H7 (cell line): ENCODE results near the gene G6PC1. TPM values are rescaled to one million over a fixed set of nuclear protein-coding genes. Genes with fewer than 3 reads are reported as not detected.
"Not testable (repeated sequence)": the region's sequence is repeated elsewhere in the genome, so short reads cannot be mapped to it uniquely, and the experiment has no call there.

Source experiments
- DNase-seq: peaks from one replicate; pipeline ENCODE4 v3.0.0; 2012
- H3K27me3 ChIP-seq: 2 replicates; pipeline ENCODE4 v1.6.0; 2011; ENCODE audit warnings: mild to moderate bottlenecking, low read length; ENCODE audit not compliant: control insufficient read depth, insufficient read depth
- H3K36me3 ChIP-seq: replicated peaks from 2 replicates; pipeline ENCODE4 v1.5.1; 2011; ENCODE audit warnings: low read length; ENCODE audit not compliant: control insufficient read depth, insufficient read depth
- H3K4me3 ChIP-seq: 2 replicates; pipeline ENCODE4 v1.5.1; 2011; ENCODE audit warnings: low read depth, mild to moderate bottlenecking, control low read depth, low read length, moderate library complexity; ENCODE audit not compliant: insufficient read depth
- total RNA-seq: library from RNA; depleted of rRNA; stranded (reverse); fragments of >200 nt; shearing (Covaris generic); gene quantifications from 2 replicates; pipeline ENCODE4 v1.2.3, GENCODE V29; 2014

The G6PC1 gene
- total RNA-seq, 1 experiment from 2014 or later = not detected

DNA sequence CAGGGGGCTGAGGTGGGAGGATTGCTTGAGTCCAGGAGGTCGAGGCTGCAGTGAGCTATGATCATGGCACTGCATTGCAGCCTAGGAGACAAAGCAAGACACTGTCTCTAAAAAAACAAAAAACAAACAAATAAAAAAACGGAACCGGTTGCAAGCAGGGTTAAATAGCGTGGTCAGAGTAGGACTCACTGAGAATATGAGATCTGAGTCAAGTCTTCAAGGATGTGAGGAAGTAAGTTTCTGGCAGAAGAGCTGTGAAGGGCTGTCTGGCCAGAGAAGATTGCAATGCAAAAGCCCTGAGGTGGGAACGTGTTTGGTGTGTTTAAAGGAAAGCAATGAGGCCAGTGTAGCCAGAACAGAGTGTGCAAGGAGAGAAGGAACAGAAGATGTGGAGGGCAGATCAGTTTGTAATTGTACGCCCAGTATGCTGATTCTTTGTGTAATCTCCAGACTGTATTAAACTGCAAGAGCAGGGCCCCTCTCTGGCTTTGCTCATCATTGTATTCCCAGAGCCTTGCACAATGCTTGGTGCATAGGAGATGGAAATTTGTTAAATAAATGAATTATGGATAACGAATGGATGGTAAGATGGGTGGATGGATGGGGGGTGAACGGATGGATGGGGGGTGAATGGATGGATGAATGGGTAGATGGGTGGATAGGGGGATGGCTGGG is 6.3 kb downstream of the G6PC1 start:
- H3K27me3 ChIP-seq = no peaks in the 10 kb centered on the region
- no peak for DNase-seq

DNA sequence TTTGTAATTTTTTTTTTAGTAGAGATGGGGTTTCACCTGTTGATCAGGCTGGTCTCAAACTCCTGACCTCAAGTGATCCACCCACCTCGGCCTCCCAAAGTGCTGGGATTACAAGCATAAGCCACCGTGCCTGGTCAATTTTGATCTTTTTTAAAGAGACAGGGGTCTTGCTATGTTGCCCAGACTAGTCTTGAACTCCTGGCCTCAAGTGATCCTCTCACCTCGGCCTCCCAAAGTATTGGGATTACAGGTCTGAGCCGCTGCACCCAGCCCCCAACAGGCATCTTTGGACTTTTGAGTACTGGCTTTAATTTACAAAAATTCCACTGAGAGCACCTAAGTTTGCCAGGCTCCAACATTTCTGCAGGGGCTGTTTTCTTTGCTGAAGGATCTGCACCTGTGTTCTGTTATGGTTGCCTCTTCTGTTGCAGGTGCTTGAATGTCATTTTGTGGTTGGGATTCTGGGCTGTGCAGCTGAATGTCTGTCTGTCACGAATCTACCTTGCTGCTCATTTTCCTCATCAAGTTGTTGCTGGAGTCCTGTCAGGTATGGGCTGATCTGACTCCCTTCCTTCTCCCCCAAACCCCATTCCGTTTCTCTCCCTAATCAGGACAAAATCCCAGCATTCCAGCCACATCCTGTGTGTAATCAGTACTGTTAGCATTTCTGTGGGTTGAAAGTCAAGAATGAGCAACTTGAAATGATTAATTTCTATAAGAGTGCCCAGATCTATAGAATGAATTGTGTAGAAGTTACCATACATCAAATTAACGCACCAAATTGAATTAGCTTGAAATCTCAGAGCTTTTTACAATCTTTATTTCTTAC is 8.5 kb downstream of the G6PC1 start:
- H3K4me3 ChIP-seq = no peak overlapping the region
- no peaks in the 10 kb centered on the region for H3K27me3 ChIP-seq
- DNase-seq = no peak
- H3K36me3 ChIP-seq = no peaks in the 10 kb centered on the region

More for the DNA sequence above, 6.3 kb downstream of the G6PC1 start:
- no peaks in the 10 kb centered on the region for H3K36me3 ChIP-seq
- H3K4me3 ChIP-seq = no peak overlapping the region

DNA sequence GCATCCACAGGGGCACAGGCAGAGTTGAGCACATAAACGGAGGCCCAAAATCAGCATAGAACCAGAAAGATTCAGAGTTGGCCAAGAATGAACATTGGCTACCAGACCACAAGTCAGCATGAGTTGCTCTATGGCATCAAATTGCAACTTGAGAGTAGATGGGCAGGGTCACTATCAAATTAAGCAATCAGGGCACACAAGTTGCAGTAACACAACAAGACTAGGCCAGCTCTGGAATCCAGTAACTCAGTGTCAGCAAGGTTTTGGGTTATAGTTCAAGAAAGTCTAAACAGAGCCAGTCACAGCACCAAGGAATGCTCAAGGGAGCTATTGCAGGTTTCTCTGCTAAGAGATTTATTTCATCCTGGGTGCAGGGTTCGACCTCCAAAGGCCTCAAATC is 12.9 kb downstream of the G6PC1 start:
- H3K4me3 ChIP-seq = no peak overlapping the region
- no peak for DNase-seq
- no peaks in the 10 kb centered on the region for H3K27me3 ChIP-seq
- H3K36me3 ChIP-seq = no peaks in the 10 kb centered on the region

DNA sequence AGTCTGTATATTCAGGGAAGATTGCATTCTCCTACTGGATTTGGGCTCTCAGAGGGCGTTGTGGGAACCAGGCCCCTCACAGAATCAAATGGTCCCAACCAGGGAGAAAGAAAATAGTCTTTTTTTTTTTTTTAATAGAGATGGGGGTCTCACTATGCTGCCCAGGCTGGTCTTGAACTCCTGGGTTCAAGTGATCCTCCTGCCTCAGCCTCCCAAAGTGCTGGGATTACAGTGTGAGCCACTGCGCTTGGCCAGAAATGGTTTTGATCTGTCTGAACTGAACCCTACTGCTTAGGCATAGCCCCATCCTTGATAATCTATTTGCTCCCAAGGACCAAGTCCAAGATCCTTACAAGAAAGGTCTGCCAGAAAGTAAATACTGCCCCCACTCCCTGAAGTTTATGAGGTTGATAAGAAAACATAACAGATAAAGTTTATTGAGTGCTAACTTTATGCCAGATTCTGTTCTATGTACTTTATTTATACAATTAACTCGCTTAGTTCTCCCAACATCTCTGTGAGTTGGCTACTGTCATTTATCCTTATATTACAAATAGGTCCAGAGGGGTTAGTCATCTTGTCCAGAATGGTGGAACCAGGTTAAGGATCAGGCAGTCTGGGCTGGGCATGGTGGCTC is 13.5 kb downstream of the G6PC1 start:
- no peak for DNase-seq
- Histone ChIP-seq H3K27me3 (no peaks in the 10 kb centered on the region), H3K4me3 (no peak overlapping the region), H3K36me3 (no peaks in the 10 kb centered on the region)

DNA sequence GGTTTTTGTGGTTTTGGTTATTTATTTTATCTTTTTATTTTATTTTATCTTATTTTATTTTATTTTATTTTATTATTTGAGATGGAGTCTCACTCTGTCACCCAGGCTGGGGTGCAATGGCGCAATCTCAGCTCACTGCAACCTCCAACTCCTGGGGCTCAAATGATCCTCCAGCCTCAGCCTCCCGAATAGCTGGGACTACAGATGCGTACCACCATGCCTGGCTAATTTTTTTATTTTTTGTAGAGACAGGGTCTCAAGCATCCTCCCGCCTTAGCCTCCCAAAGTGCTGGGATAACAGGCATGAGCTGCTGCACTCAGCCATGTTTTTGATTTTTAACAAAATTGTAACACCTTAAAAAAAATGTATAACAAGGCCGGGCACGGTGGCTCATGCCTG is 14.7 kb downstream of the G6PC1 start:
- not testable (repeated sequence) for H3K36me3 ChIP-seq, DNase-seq, H3K4me3 ChIP-seq, H3K27me3 ChIP-seq

DNA sequence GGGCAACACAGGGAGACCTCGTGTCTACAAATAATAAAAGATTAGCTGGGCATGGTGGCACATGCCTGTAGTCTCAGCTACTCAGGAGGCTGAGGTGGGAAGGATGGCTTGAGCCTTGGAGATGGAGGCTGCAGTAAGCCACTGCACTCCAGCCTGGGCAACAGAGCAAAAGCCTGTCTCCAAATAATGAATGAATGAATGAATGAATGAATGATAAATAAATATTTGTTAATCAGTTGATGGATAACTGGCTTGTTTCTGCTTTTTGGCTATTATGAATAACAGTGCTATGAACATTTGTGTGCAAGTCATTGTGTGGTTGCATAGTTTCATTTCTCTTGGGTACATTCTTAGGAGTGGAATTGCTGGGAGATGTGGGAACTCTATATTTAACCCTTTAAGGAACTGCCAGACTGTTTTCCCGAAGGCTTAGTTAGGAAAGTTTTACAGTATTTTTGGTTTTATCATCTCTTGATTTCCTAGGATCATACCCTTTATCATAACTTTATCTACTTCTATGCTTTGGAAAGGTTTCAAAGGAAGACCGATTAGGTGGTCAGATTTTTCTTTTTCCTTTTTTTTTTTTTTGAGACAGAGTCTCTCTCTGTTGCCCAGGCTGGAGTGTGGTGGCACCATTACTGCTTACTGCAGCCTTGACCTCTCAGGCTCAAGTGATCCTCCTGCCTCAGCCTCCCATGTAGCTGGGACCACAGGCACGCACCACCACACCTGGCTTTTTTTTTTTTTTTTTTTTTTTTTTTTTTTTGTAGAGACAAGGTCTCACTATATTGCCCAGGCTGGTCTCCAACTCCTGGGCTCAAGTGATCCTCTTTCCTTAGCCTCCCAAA is 16.0 kb downstream of the G6PC1 start:
- H3K4me3 ChIP-seq, H3K36me3 ChIP-seq, DNase-seq, H3K27me3 ChIP-seq: not testable (repeated sequence)

DNA sequence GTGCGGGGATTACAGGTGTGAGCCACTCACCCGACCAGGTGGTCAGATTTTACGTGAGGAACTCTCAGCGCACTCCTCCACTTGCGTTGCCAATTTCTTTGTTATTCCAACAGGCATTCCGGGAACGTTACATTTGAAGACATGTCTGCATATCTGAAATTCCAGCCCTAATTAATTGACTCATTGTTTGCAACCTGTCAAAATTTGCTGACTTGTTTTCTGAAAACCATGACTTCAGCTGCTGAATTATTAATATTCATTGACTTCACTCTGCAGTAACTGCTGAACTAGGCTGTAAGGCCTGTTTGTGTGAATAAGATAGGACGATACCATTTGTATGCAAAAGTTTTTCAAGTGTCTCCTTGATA is 16.6 kb downstream of the G6PC1 start:
- H3K27me3 ChIP-seq = no peaks in the 10 kb centered on the region
- H3K4me3 ChIP-seq = no peak overlapping the region
- no peak for DNase-seq

DNA sequence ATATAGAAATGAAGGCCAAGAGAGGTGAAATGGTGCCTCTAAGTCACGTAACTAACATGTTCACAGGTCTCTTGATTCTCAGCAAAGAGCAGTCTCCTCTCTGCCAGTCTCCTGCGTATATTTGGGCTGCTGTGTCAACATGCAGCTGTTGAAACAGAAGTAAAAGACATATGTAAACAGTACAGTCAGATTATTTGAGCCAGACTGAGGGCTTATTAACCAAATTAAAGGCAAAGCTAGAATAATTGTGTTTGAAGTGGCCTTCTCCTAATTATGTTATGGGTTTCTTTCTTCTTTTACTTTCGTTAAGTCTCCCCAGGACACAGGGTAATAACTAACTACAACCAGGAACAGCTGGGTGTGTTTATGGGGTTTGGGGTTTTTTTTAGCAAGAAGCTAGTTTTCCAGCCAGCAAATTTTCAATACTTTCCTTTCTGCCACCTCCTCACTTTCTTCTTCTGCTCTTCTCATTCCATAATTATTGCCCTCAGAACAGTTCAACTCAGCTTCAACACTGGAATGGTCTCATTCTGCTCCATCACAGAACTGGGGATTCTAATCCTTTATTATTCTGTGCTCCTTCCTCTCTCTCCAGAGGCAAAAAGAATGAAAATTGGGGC is 18.4 kb downstream of the G6PC1 start:
- Histone ChIP-seq H3K4me3 (no peak overlapping the region), H3K36me3 (no peaks in the 10 kb centered on the region), H3K27me3 (no peaks in the 10 kb centered on the region)
- DNase-seq = no peak

More for the DNA sequence above, 16.6 kb downstream of the G6PC1 start:
- H3K36me3 ChIP-seq = no peaks in the 10 kb centered on the region

DNA sequence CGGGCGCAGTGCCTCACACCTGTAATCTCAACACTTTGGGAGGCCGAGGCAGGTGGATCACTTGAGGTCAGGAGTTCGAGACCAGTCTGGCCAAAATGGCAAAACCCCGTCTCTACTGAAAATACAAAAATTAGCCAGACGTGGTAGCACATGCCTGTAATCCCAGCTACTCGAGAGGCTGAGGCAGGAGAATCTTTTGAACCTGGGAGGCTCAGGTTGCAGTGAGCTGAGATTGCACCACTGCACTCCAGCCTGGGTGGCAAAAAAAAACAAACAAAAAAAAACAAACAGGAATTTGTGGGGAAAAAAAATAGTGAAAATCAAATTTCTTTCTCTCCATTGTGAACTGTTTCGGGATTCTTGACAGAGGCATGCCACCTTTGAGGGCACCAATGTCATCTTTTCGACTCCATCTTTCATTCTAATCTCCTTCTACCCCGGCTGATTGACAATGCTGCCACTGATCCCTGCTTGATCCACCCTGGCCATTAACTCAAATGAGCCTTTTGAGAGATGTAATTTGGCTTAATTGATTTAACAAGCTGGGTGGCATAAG is 19.0 kb downstream of the G6PC1 start:
- DNase-seq, H3K27me3 ChIP-seq, H3K4me3 ChIP-seq, H3K36me3 ChIP-seq: not testable (repeated sequence)

DNA sequence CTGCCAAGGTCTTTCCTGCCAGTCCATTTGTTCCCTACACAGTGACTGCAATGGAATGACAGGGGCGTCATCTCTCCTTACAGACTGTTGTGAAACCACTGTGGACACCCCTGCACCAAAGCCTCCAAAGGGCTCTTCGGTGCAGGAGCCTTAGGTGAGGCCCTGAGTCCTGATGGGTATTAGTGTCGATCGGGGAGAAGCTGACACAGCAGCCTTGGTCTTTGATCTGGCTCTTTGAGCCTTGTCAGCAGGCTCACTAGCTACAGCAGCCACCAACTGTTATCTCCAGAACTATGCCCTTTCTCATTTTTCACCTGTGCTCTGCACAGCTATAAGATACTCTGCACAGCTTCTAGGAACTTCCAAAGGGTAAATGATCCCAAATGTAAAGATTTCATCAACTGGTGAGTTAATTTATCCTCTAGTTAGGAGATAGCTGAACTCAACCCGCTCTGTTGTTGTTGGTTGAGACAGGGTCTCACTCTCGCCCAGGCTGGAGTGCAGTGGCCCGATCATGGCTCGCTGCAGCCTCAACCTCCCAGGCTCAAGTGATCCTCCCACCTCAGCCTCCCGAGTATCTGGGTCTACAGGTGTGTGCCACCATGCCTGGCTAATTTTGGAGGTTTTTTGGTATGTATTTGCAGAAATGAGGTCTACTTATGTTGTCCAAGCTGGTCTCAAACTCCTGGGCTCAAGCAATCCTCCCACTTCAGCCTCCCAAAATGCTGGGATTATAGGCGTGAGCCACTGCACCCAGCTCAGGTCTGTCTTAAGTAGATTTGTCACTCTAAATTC is 19.7 kb downstream of the G6PC1 start:
- no peaks in the 10 kb centered on the region for H3K36me3 ChIP-seq
- no peak overlapping the region for H3K4me3 ChIP-seq
- no peak for DNase-seq

DNA sequence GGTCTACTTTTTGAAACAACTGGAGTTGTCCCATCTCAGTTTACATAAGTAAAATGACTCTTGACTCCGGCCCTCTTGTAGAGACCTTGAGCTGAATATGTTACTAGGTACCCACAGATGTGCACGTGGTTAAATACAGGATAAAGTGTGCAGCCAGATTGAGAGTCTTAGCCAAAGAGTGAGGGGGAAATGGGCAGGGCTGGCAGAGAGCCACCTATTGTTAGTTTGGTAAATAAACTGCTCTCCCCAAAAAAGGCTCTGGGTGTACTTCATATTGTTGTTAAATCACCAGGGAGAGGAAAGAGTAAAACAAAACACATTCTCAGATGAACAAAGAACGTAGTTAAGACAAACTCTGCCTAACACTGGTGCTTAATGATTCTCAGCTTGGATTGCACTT is 20.3 kb downstream of the G6PC1 start:
- no peak for DNase-seq
- Histone ChIP-seq H3K36me3 (no peaks in the 10 kb centered on the region), H3K27me3 (no peaks in the 10 kb centered on the region)

More for the DNA sequence above, 19.7 kb downstream of the G6PC1 start:
- H3K27me3 ChIP-seq = no peaks in the 10 kb centered on the region

DNA sequence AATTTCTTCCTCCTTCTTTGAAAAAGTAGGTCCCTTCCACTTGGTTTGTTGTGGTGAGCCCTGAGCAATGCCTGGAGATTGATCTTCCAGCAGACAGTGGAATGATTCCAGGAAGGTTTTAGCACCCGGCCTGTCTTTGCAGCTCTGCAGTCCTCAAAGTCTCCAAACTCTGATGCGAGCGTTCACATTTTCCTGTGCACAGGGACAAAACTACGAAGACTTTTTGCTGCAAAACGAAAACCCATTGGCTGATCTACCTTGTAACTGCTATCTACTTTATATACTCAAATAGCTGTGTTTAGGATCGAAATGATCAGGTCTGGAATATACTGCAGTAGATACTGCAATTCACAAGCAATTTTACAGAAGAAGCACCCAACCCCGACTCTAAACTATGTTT is 21.7 kb downstream of the G6PC1 start:
- no peaks in the 10 kb centered on the region for H3K27me3 ChIP-seq
- no peaks in the 10 kb centered on the region for H3K36me3 ChIP-seq
- DNase-seq = no peak
- H3K4me3 ChIP-seq = no peak overlapping the region

More for the DNA sequence above, 20.3 kb downstream of the G6PC1 start:
- no peak overlapping the region for H3K4me3 ChIP-seq

DNA sequence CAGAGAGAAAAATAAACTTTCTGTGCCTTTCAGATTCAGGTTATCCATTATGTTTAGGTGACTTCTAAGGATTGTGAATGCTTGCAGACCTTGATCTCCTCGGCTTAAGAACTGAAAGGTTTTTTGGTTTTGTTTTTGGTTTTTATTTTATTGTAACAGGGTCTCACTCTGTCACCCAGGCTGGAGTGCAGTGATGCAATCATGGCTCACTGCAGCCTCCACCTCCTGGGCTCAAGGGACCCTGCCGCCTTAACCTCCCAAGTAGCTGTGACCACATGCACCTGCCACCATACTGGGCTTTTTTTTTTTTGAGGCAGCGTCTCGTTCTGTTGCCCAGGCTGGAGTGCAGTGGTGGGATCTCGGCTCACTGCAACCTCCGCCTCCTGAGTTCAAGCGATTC is 22.9 kb downstream of the G6PC1 start:
- not testable (repeated sequence) for H3K4me3 ChIP-seq, DNase-seq, H3K27me3 ChIP-seq, H3K36me3 ChIP-seq
